Keratinocyte (primary cell): ENCODE measurements around the gene CAMP. TPM values are rescaled to one million over a fixed set of nuclear protein-coding genes. Genes with fewer than 3 reads are reported as not detected.

Experiments
- DNase-seq: peaks from one replicate; pipeline ENCODE4 v3.0.0-alpha.2; 2011; ENCODE audit warnings: low read depth, missing footprints, low spot score
- FAIRE-seq: peaks from 2 replicates; lab custom pipeline; 2011; peaks lifted over from hg19 to GRCh38; lab: Jason Lieb, UNC
- H2AFZ ChIP-seq: 2 replicates; pipeline ENCODE4 v1.6.0; 2012; ENCODE audit warnings: low read length, control low read depth, inconsistent platforms; ENCODE audit not compliant: control insufficient read depth
- H3K27ac ChIP-seq: 2 replicates; pipeline ENCODE4 v1.5.1; 2011; ENCODE audit warnings: low read length; ENCODE audit not compliant: control insufficient read depth, insufficient read depth
- H3K27me3 ChIP-seq: 3 replicates; pipeline ENCODE4 v1.6.0; 2011; ENCODE audit warnings: low read length; ENCODE audit not compliant: control insufficient read depth, insufficient read depth; ENCODE audit errors: extremely low read depth
- H3K36me3 ChIP-seq, 2 experiments: 2 replicates in 1 of 2; 3 replicates in 1 of 2; pipeline ENCODE4 v1.5.1; 2011; ENCODE audit warnings: low read length in 2 of 2, mild to moderate bottlenecking in 1 of 2; ENCODE audit not compliant: control insufficient read depth in 2 of 2, insufficient read depth in 2 of 2; ENCODE audit errors: extremely low read depth in 1 of 2
- H3K4me1 ChIP-seq: 3 replicates; pipeline ENCODE4 v1.5.1; 2011; ENCODE audit warnings: low read length; ENCODE audit not compliant: control insufficient read depth, insufficient read depth; ENCODE audit errors: extremely low read depth
- H3K4me2 ChIP-seq: 3 replicates; pipeline ENCODE4 v1.6.0; 2011; ENCODE audit warnings: low read depth, low read length; ENCODE audit not compliant: control insufficient read depth, insufficient read depth; ENCODE audit errors: extremely low read depth
- H3K4me3 ChIP-seq, 3 experiments: fragments of 200-600 bp in 1 of 3; sonication (generic) in 1 of 3; 2 replicates in 2 of 3; 3 replicates in 1 of 3; pipeline ENCODE4 v1.5.1; 2011 to 2016; ENCODE audit warnings: low read length in 3 of 3, mild to moderate bottlenecking in 3 of 3, control low read depth in 2 of 3, inconsistent platforms in 1 of 3, low read depth in 1 of 3, mixed read lengths in 1 of 3, mixed run types in 1 of 3, moderate library complexity in 1 of 3; ENCODE audit not compliant: control insufficient read depth in 2 of 3, insufficient read depth in 2 of 3; ENCODE audit errors: extremely low read depth in 1 of 3
- H3K79me2 ChIP-seq: 2 replicates; pipeline ENCODE4 v1.6.0; 2012; ENCODE audit warnings: low read length; ENCODE audit not compliant: control insufficient read depth, insufficient read depth
- H3K9ac ChIP-seq: 3 replicates; pipeline ENCODE4 v1.6.0; 2011; ENCODE audit warnings: low read length; ENCODE audit not compliant: control insufficient read depth, insufficient read depth; ENCODE audit errors: extremely low read depth
- H3K9me1 ChIP-seq: 3 replicates; pipeline ENCODE4 v1.6.0; 2011; ENCODE audit warnings: low read length; ENCODE audit not compliant: control insufficient read depth, insufficient read depth; ENCODE audit errors: extremely low read depth
- H3K9me3 ChIP-seq: 2 replicates; pipeline ENCODE4 v1.5.1; 2012; ENCODE audit warnings: low read depth, low read length; ENCODE audit not compliant: control insufficient read depth
- H4K20me1 ChIP-seq: 3 replicates; pipeline ENCODE4 v1.6.0; 2011; ENCODE audit warnings: low read length; ENCODE audit not compliant: control insufficient read depth, insufficient read depth; ENCODE audit errors: extremely low read depth
- CTCF ChIP-seq, 3 experiments: IDR thresholded peaks in 1 of 3; conservative IDR thresholded peaks in 1 of 3; optimal IDR thresholded peaks in 1 of 3; 2 replicates in 2 of 3; 3 replicates in 1 of 3; pipeline versions ENCODE3 to v1.5.1; 2011; ENCODE audit warnings: low read length in 3 of 3, mild to moderate bottlenecking in 3 of 3, moderate library complexity in 2 of 3, control low read depth in 1 of 3, inconsistent platforms in 1 of 3; ENCODE audit not compliant: insufficient read depth in 2 of 3; ENCODE audit errors: extremely low read depth in 1 of 3
- EZH2 ChIP-seq: IDR thresholded peaks from one replicate; pipeline ENCODE4 v1.6.1; 2012; ENCODE audit warnings: inconsistent platforms, mild to moderate bottlenecking, low read length, moderate library complexity
- dilution Hi-C: fragments of 300-500 bp; cut with MboI; formaldehyde crosslinking; loops from one replicate; pipeline ENCODE4 v1.7.0; 2020; ENCODE audit warnings: low sequenced_read_pairs; ENCODE audit not compliant: extremely low pct_ligation_motif_present
- polyA plus RNA-seq, 5 experiments: library from polyadenylated mRNA; depleted of rRNA in 3 of 5; stranded (reverse) in 3 of 5; stranded (forward) in 1 of 5; unstranded in 1 of 5; fragments of >200 nt; gene quantifications; 1 replicate in 1 of 5; 2 replicates in 3 of 5; 3 replicates in 1 of 5; pipeline versions ENCODE4 v1.2.1 to v1.2.3, GENCODE V29; 2011 to 2012; ENCODE audit warnings: missing spikeins in 2 of 5, low read depth in 1 of 5, low replicate concordance in 1 of 5

The CAMP gene
- polyA plus RNA-seq, 1 donor (not counting 4 experiments of a cell fraction or from before 2014, with no cell fraction given) = 0.66 TPM

GRCh38 chr3:48187579-48188265, 35.6 kb upstream of the CAMP start:
- H3K4me3 ChIP-seq = peak overlapping the region; percentile 74 to 90 (median 81)
- H3K36me3 ChIP-seq = peaks cover 0 to 14% of the 10 kb centered on the region in 2 experiments
- peaks cover 23% of the 10 kb centered on the region for H3K4me1 ChIP-seq
- dilution Hi-C loops = no loop called here
- H3K9me3 ChIP-seq = no peaks in the 10 kb centered on the region
- DNase-seq (no peak), FAIRE-seq (no peak)
- H3K9me1 ChIP-seq = peaks cover 4% of the 10 kb centered on the region
- H4K20me1 ChIP-seq = no peaks in the 10 kb centered on the region
- H3K27ac ChIP-seq = peak overlapping the region; percentile 53
- no peaks in the 10 kb centered on the region for H3K27me3 ChIP-seq
- peak overlapping the region; percentile 98 for H2AFZ ChIP-seq
- peak overlapping the region; percentile 88 for H3K9ac ChIP-seq
- H3K79me2 ChIP-seq = peaks cover 21% of the 10 kb centered on the region
- TF ChIP-seq CTCF (optimal IDR thresholded peaks at IDR 0.05 in 1 of 3, IDR thresholded peaks at IDR 0.05 in 1 of 3, conservative IDR thresholded peaks at IDR 0.05 in 1 of 3; ENCODE audit: extremely low read depth in 1 of 3, insufficient read depth in 2 of 3, low read length in 3 of 3) = no peak
- no peak for TF ChIP-seq EZH2
- peak overlapping the region; percentile 98 for H3K4me2 ChIP-seq

GRCh38 chr3:48188266-48189201, 34.8 kb upstream of the CAMP start, which contains the start of gene CDC25A:
Gene CDC25A, minus strand, starts transcription at chr3:48188417. Its CDS starts 470 bp downstream, at chr3:48187947.
- Histone ChIP-seq H3K36me3 (peaks cover 0 to 11% of the 10 kb centered on the region in 2 experiments), H2AFZ (peak within 1 kb of the TSS; percentile 98), H3K4me1 (peaks cover 23% of the 10 kb centered on the region), H3K9me3 (no peaks in the 10 kb centered on the region), H3K9ac (peak within 1 kb of the TSS; percentile 88), H3K4me2 (peak within 1 kb of the TSS; percentile 98), H3K27me3 (no peaks in the 10 kb centered on the region), H4K20me1 (no peaks in the 10 kb centered on the region), H3K79me2 (peaks cover 20% of the 10 kb centered on the region), H3K27ac (peak within 1 kb of the TSS; percentile 53), H3K4me3 (peak within 1 kb of the TSS; percentile 74 to 90 (median 81)), H3K9me1 (peaks cover 4% of the 10 kb centered on the region)
- FAIRE-seq (peak; percentile 70), DNase-seq (peak; percentile 90)
- TF ChIP-seq CTCF (optimal IDR thresholded peaks at IDR 0.05 in 1 of 3, IDR thresholded peaks at IDR 0.05 in 1 of 3, conservative IDR thresholded peaks at IDR 0.05 in 1 of 3; ENCODE audit: extremely low read depth in 1 of 3, insufficient read depth in 2 of 3, low read length in 3 of 3) (no peak), EZH2 (no peak)
- dilution Hi-C loops = no loop called here
